NT2/D1 (cell line): ENCODE results near the gene CPE.
A peak's percentile ranks its signal among the peaks of the same experiment; 100 is the strongest.

Source experiments
- DNase-seq: peaks from one replicate; pipeline ENCODE4 v3.0.0-alpha.2; 2011; ENCODE audit warnings: low read depth, low spot score
- H3K27me3 ChIP-seq: 2 replicates; pipeline ENCODE4 v1.6.0; 2011; ENCODE audit warnings: mild to moderate bottlenecking; ENCODE audit not compliant: insufficient read length, insufficient read depth
- H3K36me3 ChIP-seq: 2 replicates; pipeline ENCODE4 v1.6.1; 2011; ENCODE audit warnings: mild to moderate bottlenecking, low read length, mixed read lengths; ENCODE audit not compliant: insufficient read depth, insufficient read length
- H3K4me1 ChIP-seq: 2 replicates; pipeline ENCODE4 v1.5.1; 2011; ENCODE audit not compliant: insufficient read depth, insufficient read length
- H3K4me3 ChIP-seq: 2 replicates; pipeline ENCODE4 v1.5.1; 2011; ENCODE audit warnings: low read depth; ENCODE audit not compliant: insufficient read length
- H3K9ac ChIP-seq: 2 replicates; pipeline ENCODE4 v1.6.0; 2011; ENCODE audit warnings: low read depth; ENCODE audit not compliant: insufficient read length
- H3K9me3 ChIP-seq: 2 replicates; pipeline ENCODE4 v1.5.1; 2011; ENCODE audit warnings: mild to moderate bottlenecking, low read length; ENCODE audit not compliant: insufficient read depth
- SUZ12 ChIP-seq: IDR thresholded peaks from 2 replicates; pipeline ENCODE4 v1.6.1; 2011; ENCODE audit not compliant: insufficient read length, insufficient read depth; ENCODE audit errors: extremely low read depth
- YY1 ChIP-seq: IDR thresholded peaks from 2 replicates; pipeline ENCODE4 v1.6.1; 2011; ENCODE audit not compliant: insufficient read length, insufficient read depth
- ZNF274 ChIP-seq: IDR thresholded peaks from 2 replicates; pipeline ENCODE4 v1.6.1; 2011; ENCODE audit warnings: mild to moderate bottlenecking, low read depth, low read length

CPE gene

GRCh38 chr4:165368114-165368513, 10.7 kb upstream of the CPE start:
- no peak for DNase-seq
- no peak overlapping the region for H3K4me3 ChIP-seq
- no peak for TF ChIP-seq ZNF274
- no peak for TF ChIP-seq YY1
- TF ChIP-seq SUZ12: no peak

GRCh38 chr4:165368567-165368966, 10.2 kb upstream of the CPE start:
- H3K9ac ChIP-seq: no peak overlapping the region
- H3K27me3 ChIP-seq: no peaks in the 10 kb centered on the region
- no peak for DNase-seq
- TF ChIP-seq SUZ12 (no peak), ZNF274 (no peak), YY1 (no peak)
- no peak overlapping the region for H3K4me3 ChIP-seq
- H3K36me3 ChIP-seq: no peaks in the 10 kb centered on the region
- H3K9me3 ChIP-seq: no peaks in the 10 kb centered on the region
- H3K4me1 ChIP-seq: no peaks in the 10 kb centered on the region

More at GRCh38 chr4:165368114-165368513, 10.7 kb upstream of the CPE start:
- Histone ChIP-seq H3K4me1 (no peaks in the 10 kb centered on the region), H3K9ac (no peak overlapping the region), H3K27me3 (no peaks in the 10 kb centered on the region), H3K36me3 (no peaks in the 10 kb centered on the region), H3K9me3 (no peaks in the 10 kb centered on the region)

GRCh38 chr4:165369522-165369921, 9.3 kb upstream of the CPE start:
- Histone ChIP-seq H3K27me3 (no peaks in the 10 kb centered on the region), H3K4me3 (no peak overlapping the region), H3K36me3 (no peaks in the 10 kb centered on the region), H3K9ac (no peak overlapping the region), H3K9me3 (no peaks in the 10 kb centered on the region), H3K4me1 (no peaks in the 10 kb centered on the region)
- no peak for DNase-seq
- TF ChIP-seq SUZ12 (no peak), ZNF274 (no peak), YY1 (no peak)

- TF ChIP-seq YY1 (no peak), SUZ12 (no peak), ZNF274 (no peak)
- Histone ChIP-seq H3K27me3 (no peaks in the 10 kb centered on the region), H3K4me1 (no peaks in the 10 kb centered on the region), H3K9ac (no peak overlapping the region), H3K4me3 (no peak overlapping the region), H3K9me3 (no peaks in the 10 kb centered on the region), H3K36me3 (no peaks in the 10 kb centered on the region)
- no peak for DNase-seq
Observed at GRCh38 chr4:165370530-165370929, 8.3 kb upstream of the CPE start.

GRCh38 chr4:165375465-165375864, 3.3 kb upstream of the CPE start:
- no peak for DNase-seq
- TF ChIP-seq YY1: no peak
- no peak for TF ChIP-seq SUZ12
- no peak for TF ChIP-seq ZNF274
- H3K9me3 ChIP-seq: no peaks in the 10 kb centered on the region
- H3K4me3 ChIP-seq: no peak overlapping the region
- H3K4me1 ChIP-seq: no peaks in the 10 kb centered on the region
- H3K36me3 ChIP-seq: no peaks in the 10 kb centered on the region
- H3K9ac ChIP-seq: no peak overlapping the region
- peaks cover 21% of the 10 kb centered on the region for H3K27me3 ChIP-seq

GRCh38 chr4:165378398-165378744, 437 bp upstream of the CPE start:
- Histone ChIP-seq H3K4me3 (peak overlapping the region; percentile 66), H3K9me3 (no peaks in the 10 kb centered on the region), H3K36me3 (no peaks in the 10 kb centered on the region), H3K4me1 (no peaks in the 10 kb centered on the region), H3K27me3 (peaks cover 22% of the 10 kb centered on the region), H3K9ac (peak overlapping the region; percentile 76)
- no peak for TF ChIP-seq SUZ12
- no peak for TF ChIP-seq ZNF274
- no peak for TF ChIP-seq YY1
- no peak for DNase-seq

GRCh38 chr4:165379678-165380064, 863 bp downstream of the CPE start:
- H3K9me3 ChIP-seq: no peaks in the 10 kb centered on the region
- no peaks in the 10 kb centered on the region for H3K36me3 ChIP-seq
- H3K4me1 ChIP-seq: no peaks in the 10 kb centered on the region
- no peak for DNase-seq
- peaks cover 22% of the 10 kb centered on the region for H3K27me3 ChIP-seq
- H3K9ac ChIP-seq: peak overlapping the region; percentile 76
- peak overlapping the region; percentile 66 for H3K4me3 ChIP-seq
- TF ChIP-seq YY1 (no peak), ZNF274 (no peak), SUZ12 (no peak)

- DNase-seq: no peak
- Histone ChIP-seq H3K4me1 (no peaks in the 10 kb centered on the region), H3K36me3 (no peaks in the 10 kb centered on the region), H3K9ac (no peak overlapping the region), H3K27me3 (peaks cover 22% of the 10 kb centered on the region), H3K4me3 (no peak overlapping the region), H3K9me3 (no peaks in the 10 kb centered on the region)
- TF ChIP-seq SUZ12 (no peak), YY1 (no peak), ZNF274 (no peak)
Observed at GRCh38 chr4:165380805-165381204, 2.0 kb downstream of the CPE start.
